Spleen (tissue), 7 donors: Measurements from ENCODE around the gene FGF21.

ENCODE experiments used
- CTCF ChIP-seq, 11 experiments: fragments of 200-600 bp in 7 of 11; fragments of 450-650 bp in 4 of 11; sonication (generic) in 4 of 11; IDR thresholded peaks in 8 of 11; conservative IDR thresholded peaks in 3 of 11; 1 replicate in 7 of 11; 2 replicates in 4 of 11; pipeline versions ENCODE4 v1.4.0 to v1.8.0; 2016 to 2021; ENCODE audit warnings: antibody characterized with exemption in 11 of 11, inconsistent platforms in 4 of 11, mild to moderate bottlenecking in 1 of 11
- POLR2A ChIP-seq, 3 donors: fragments of 450-650 bp; IDR thresholded peaks; one replicate each; pipeline ENCODE4 v1.5.1; 2017; ENCODE audit warnings: antibody characterized with exemption in 3 of 3, mild to moderate bottlenecking in 1 of 3
- donor health status: DM: no; HTN: no; CAD: no; lungs with moderate emphysema.
- donor health status: DM: no; HTN: no; CAD: no.
- donor health status: DM: no; HTN: no; CAD: no.

DNA sequence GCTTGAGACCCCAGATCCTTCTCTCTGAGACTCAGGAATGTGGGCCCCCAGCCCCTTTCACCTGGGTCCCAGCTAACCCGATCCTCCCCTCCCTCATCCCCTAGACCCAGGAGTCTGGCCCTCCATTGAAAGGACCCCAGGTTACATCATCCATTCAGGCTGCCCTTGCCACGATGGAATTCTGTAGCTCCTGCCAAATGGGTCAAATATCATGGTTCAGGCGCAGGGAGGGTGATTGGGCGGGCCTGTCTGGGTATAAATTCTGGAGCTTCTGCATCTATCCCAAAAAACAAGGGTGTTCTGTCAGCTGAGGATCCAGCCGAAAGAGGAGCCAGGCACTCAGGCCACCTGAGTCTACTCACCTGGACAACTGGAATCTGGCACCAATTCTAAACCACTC lies 463 bp downstream of the FGF21 start:
- no peak for TF ChIP-seq CTCF (IDR thresholded peaks at IDR 0.05 in 8 of 11, conservative IDR thresholded peaks at IDR 0.05 in 3 of 11)
- no peak for TF ChIP-seq POLR2A (IDR thresholded peaks at IDR 0.05)
